ENCODE results near the gene TRIM32.

TRIM32 gene

GRCh38 chr9:116706310-116707290, 19.5 kb downstream of the TRIM32 start:
- no peak for DNase-seq

GRCh38 chr9:116712781-116713180, 25.7 kb downstream of the TRIM32 start:
- DNase-seq, result no peak

- DNase-seq, result no peak
Observed at GRCh38 chr9:116713271-116713670, 26.2 kb downstream of the TRIM32 start.

GRCh38 chr9:116715751-116716150, 28.6 kb downstream of the TRIM32 start:
- no peak for DNase-seq

GRCh38 chr9:116716438-116716837, 29.3 kb downstream of the TRIM32 start:
- no peak for DNase-seq

GRCh38 chr9:116717150-116717549, 30.0 kb downstream of the TRIM32 start:
- no peak for DNase-seq

GRCh38 chr9:116718111-116718510, 31.0 kb downstream of the TRIM32 start:
- no peak for DNase-seq

- DNase-seq, result no peak
Observed at GRCh38 chr9:116720111-116720510, 33.0 kb downstream of the TRIM32 start.

GRCh38 chr9:116721411-116721810, 34.3 kb downstream of the TRIM32 start:
- DNase-seq, result no peak

GRCh38 chr9:116721944-116722343, 34.8 kb downstream of the TRIM32 start:
- DNase-seq, result no peak

- no peak for DNase-seq
Observed at GRCh38 chr9:116724123-116724522, 37.0 kb downstream of the TRIM32 start.

- DNase-seq, result no peak
Observed at GRCh38 chr9:116726602-116727001, 39.5 kb downstream of the TRIM32 start.

- no peak for DNase-seq
Observed at GRCh38 chr9:116733010-116733641, 46.0 kb downstream of the TRIM32 start.

- no peak for DNase-seq
Observed at GRCh38 chr9:116736399-116737151, 49.5 kb downstream of the TRIM32 start.

GRCh38 chr9:116737152-116737546, 50.0 kb downstream of the TRIM32 start:
- peak; percentile 63 for DNase-seq

GRCh38 chr9:116741086-116741740, 54.1 kb downstream of the TRIM32 start:
- DNase-seq, result no peak

- DNase-seq, result no peak
Observed at GRCh38 chr9:116741742-116742141, 54.6 kb downstream of the TRIM32 start.

GRCh38 chr9:116749176-116749575, 62.1 kb downstream of the TRIM32 start:
- no peak for DNase-seq

- no peak for DNase-seq
Observed at GRCh38 chr9:116749772-116750171, 62.7 kb downstream of the TRIM32 start.

GRCh38 chr9:116750510-116750909, 63.4 kb downstream of the TRIM32 start:
- DNase-seq, result no peak
